SK-N-SH treated with all-trans-retinoic acid at 6 μM for 48 hours (cell line): ENCODE data around the gene CHST14.

Experiments
- CREB5 ChIP-seq: fragments of 250-450 bp; sonication (Bioruptor Pico); IDR thresholded peaks from 2 replicates; pipeline ENCODE4 v1.5.1; 2020; ENCODE audit warnings: low read depth, mild to moderate bottlenecking, moderate library complexity
- RARB ChIP-seq: fragments of 250-450 bp; sonication (Bioruptor Pico); IDR thresholded peaks from 2 replicates; pipeline ENCODE4 v1.8.0; 2021; ENCODE audit warnings: mild to moderate bottlenecking, moderate library complexity
- TSHZ2 ChIP-seq: fragments of 250-450 bp; sonication (Bioruptor Pico); IDR thresholded peaks from 2 replicates; pipeline ENCODE4 v1.5.0; 2020; ENCODE audit warnings: mild to moderate bottlenecking, moderate library complexity
- ZFP3 ChIP-seq: fragments of 250-450 bp; sonication (Bioruptor Pico); IDR thresholded peaks from 2 replicates; pipeline ENCODE4 v1.5.0; 2020; ENCODE audit warnings: mild to moderate bottlenecking, moderate library complexity
- ZFP30 ChIP-seq: fragments of 450-650 bp; formaldehyde crosslinking; IDR thresholded peaks from 2 replicates; pipeline ENCODE4 v1.5.0; 2022; ENCODE audit warnings: mild to moderate bottlenecking, moderate library complexity

GRCh38 chr15:40425681-40426080 lies 45.1 kb upstream of the CHST14 start:
- no peak for TF ChIP-seq ZFP3 (CRISPR knock-in tag)
- no peak for TF ChIP-seq CREB5
- no peak for TF ChIP-seq ZFP30
- no peak for TF ChIP-seq RARB
- no peak for TF ChIP-seq TSHZ2 (CRISPR knock-in tag)
